GM19328 (cell line): ENCODE measurements around the gene NUP88.

Experiments
- ATAC-seq: cut with Tn5 transposase; IDR thresholded peaks from one replicate; pipeline ENCODE4 v1.9.1; 2021; ENCODE audit warnings: mild to moderate bottlenecking, moderate library complexity; ENCODE audit not compliant: unreplicated experiment

The NUP88 gene

DNA sequence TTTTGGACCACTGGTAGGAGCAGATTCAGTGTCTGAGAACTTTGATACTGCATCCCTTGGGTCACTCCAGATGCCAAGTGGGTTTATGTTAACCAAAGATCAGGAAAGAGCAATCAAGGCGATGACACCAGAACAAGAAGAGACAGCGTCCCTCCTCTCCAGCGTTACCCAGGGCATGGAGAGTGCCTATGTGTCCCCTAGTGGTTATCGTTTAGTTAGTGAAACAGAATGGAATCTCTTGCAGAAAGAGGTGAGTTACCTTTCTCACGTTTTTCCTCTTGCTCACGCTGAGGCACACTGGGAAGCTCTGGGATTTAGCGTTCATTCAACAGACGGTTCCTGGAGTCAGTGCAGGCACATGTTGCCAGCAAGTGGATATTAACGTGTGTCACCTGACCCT is 58.0 kb downstream of the NUP88 start:
- no peak for ATAC-seq

DNA sequence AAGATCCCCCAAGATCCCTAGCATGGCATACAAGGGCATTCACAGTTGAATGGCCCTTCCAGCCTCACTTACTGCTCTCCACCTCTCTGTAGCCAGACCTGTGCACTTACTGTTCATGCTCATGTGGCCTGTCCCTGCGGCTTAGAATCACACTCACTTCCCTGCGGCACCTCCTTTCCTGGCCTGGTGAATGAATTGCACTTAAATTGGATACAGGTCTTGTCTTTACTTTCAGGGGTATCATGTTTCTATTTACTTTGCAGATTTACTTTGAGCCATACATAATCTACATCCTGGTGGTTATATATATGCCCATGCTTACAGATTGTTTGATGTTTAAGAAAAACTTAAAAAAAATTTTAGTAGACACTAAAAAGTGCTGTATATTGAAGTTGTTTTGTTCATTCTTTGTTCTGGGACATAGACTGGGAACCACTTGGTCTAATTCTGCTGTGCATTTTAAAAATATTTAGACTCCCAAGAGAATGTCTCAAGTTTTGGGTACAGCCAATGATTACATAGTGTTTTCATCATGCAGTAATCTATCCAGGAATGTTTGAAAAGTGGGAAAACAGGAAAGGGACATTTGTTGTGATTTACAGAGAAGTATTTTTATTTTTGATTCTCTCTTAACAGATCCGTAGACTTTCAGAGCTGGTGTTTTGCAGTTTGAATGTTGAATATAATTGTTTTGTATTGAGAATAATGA is 63.9 kb downstream of the NUP88 start:
- ATAC-seq, result no peak

DNA sequence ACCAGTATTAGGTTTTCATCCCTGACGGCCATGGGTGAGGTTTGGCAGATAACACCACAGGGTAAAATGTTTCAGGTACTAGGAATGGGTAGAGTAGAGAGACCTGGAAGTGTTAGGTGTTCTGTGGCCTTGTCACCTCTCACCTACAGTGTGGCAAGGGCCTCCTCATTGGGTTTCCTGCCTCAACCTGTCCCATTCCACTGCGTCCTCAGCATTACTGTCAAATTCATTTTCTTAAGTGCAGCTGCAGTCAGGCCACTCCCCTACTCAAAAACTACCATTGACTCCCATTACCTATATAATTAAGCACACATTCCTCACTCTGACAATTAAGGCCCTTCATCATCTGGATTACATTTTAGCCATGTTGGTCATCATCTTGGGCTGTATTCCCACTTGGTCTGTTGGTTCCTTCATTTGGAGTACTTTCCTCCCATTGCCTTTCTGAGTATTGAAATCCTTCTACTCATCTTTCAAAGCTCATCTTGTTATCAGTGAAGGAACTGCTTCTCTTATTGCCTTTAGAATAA is 64.5 kb downstream of the NUP88 start:
- no peak for ATAC-seq

DNA sequence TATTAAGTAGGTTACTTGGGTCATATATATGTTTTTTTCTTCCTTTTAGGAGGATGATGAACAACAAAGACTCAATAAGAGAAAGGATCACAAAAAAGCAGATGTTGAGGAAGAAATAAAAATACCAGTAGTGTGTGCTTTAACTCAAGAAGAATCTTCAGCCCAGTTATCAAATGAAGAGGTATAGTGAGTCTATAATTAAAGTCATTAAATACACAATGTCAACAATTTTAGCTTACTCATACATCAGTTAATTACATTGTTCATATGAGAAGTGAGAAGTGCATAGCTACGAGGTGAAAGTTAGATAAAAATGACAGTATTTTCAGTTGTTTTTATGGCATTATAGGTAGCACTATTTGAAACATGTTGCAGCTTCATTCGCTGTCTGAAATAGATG is 65.2 kb downstream of the NUP88 start:
- no peak for ATAC-seq

DNA sequence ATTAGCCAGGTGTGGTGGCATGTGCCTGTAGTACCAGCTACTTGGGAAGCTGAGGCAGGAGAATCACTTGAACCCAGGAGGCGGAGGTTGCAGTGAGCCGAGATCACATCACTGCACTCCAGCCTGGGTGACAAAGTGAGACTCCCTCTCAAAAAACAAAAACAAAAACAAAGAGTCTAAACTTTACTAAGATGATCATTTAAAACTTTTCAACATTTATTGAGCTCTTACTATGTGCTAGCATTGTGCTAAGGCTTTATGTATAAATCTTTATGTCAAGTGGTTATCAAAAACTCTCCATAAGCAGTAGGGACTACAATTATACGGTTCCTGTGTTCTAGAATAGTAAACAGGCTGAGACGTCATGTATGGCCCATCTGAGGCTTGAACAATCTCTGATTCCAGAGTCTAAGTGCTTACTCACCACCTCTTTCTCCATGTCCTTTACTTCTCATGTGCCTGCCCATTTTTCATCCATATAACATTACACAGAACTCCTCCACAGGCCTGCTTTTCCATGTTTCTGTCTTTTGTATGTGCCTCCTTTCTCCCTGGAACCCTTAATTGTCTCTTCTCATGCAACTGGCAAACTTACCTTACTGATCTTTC is 66.7 kb downstream of the NUP88 start:
- no peak for ATAC-seq

DNA sequence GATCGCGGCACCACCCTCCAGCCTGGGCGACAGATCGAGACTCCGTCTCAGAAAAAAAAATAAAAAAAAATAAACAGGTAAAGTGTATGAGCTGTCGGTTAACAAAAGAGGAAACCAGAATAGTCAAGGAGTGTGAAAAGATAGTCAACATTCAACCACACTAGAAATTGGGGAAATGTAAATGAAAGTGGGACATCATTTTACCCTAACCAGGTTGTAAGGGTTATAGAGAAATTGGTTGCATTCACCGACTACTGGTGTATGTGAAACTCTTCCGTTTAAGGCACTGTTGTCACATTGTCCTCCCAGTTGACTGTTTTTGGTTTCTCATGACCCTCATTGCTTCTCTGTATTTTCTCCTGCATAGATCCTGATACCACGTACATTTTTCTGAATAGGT is 74.5 kb downstream of the NUP88 start:
- no peak for ATAC-seq
